ENCODE data around the gene CATSPER1.

The CATSPER1 gene

GRCh38 chr11:65967329-65967934, 58.8 kb downstream of the CATSPER1 start:
- DNase-seq: no peak
